ENCODE data around the gene DCLRE1C.
"Not testable (repeated sequence)": the region's sequence is repeated elsewhere in the genome, so short reads cannot be mapped to it uniquely, and the experiment has no call there.

The DCLRE1C gene

GRCh38 chr10:14954934-14955333 lies 1.0 kb upstream of the DCLRE1C start:
- DNase-seq (ENCODE audit: low read depth in 2 of 2): no peak
- no peak for TF ChIP-seq CTCF (IDR thresholded peaks at IDR 0.05; ENCODE audit: low read depth, low read length)
- H3K4me3 ChIP-seq (replicated peaks in 1 of 2; ENCODE audit: low read depth in 2 of 2, low read length in 2 of 2): no peak overlapping the region

- peak; percentile 64 to 70 for DNase-seq (ENCODE audit: low read depth in 2 of 2)
- TF ChIP-seq CTCF (IDR thresholded peaks at IDR 0.05; ENCODE audit: low read depth, low read length): no peak
- H3K4me3 ChIP-seq (replicated peaks in 1 of 2; ENCODE audit: low read depth in 2 of 2, low read length in 2 of 2): peak overlapping the region; percentile 83 to 86
These were observed 384 bp downstream of the DCLRE1C start for GRCh38 chr10:14953424-14954000.

GRCh38 chr10:14952851-14953423 lies 959 bp downstream of the DCLRE1C start:
- peak overlapping the region; percentile 83 to 86 for H3K4me3 ChIP-seq (replicated peaks in 1 of 2; ENCODE audit: low read depth in 2 of 2, low read length in 2 of 2)
- peak in 1 of 2 donors; percentile 13 for DNase-seq (ENCODE audit: low read depth in 2 of 2)
- peak; percentile 21 for TF ChIP-seq CTCF (IDR thresholded peaks at IDR 0.05; ENCODE audit: low read depth, low read length)

- TF ChIP-seq CTCF (IDR thresholded peaks at IDR 0.05; ENCODE audit: low read depth, low read length): no peak
These were observed 4.6 kb downstream of the DCLRE1C start for GRCh38 chr10:14949291-14949690.

GRCh38 chr10:14947268-14947667 lies 6.6 kb downstream of the DCLRE1C start:
- no peak for DNase-seq (ENCODE audit: low read depth in 2 of 2)
- no peak for TF ChIP-seq CTCF (IDR thresholded peaks at IDR 0.05; ENCODE audit: low read depth, low read length)
- H3K4me3 ChIP-seq (replicated peaks in 1 of 2; ENCODE audit: low read depth in 2 of 2, low read length in 2 of 2): no peak overlapping the region

More at GRCh38 chr10:14949291-14949690, 4.6 kb downstream of the DCLRE1C start:
- DNase-seq (ENCODE audit: low read depth in 2 of 2): peak in 1 of 2 donors; percentile 16
- no peak overlapping the region for H3K4me3 ChIP-seq (replicated peaks in 1 of 2; ENCODE audit: low read depth in 2 of 2, low read length in 2 of 2)

DNA sequence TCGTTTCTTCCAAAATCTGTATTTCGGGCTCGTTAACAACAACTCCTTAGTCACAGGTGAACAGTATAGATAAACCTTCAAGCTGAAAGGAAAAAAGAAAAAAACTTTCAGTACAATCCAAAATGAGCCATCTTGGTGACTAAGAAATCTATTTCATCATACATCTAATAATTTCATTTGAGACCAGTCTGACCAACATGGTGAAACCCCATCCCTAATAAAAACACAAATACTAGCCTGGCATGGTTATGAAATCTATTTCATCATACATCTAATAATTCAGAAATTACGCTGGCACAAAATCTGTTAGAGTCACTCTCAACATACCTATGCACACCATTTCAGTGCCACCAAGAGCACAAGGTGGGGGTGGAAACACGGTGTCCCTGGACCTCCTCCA lies 8.8 kb downstream of the DCLRE1C start:
- DNase-seq (ENCODE audit: low read depth in 2 of 2): peak; percentile 15 to 60
- no peak overlapping the region for H3K4me3 ChIP-seq (replicated peaks in 1 of 2; ENCODE audit: low read depth in 2 of 2, low read length in 2 of 2)
- TF ChIP-seq CTCF (IDR thresholded peaks at IDR 0.05; ENCODE audit: low read depth, low read length): no peak

DNA sequence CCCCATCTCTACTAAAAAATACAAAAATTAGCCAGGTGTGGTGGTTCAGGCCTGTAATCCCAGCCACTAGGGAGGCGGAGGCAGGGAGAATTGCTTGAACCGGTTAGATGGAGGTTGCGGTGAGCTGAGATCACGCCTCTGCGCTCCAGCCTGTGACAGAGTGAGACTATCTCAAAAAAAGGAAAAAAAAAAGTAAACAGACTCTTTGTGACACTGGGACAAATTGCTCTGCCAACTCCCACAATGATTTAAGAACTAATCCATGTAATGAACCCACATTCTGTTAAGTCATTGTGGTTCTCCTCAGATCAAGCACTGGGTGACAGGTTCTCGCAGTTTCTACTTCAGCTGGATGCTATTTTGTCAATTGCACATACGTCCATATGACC lies 11.0 kb downstream of the DCLRE1C start:
- not testable (repeated sequence) for DNase-seq (ENCODE audit: low read depth in 2 of 2); H3K4me3 ChIP-seq (replicated peaks in 1 of 2; ENCODE audit: low read depth in 2 of 2, low read length in 2 of 2)

DNA sequence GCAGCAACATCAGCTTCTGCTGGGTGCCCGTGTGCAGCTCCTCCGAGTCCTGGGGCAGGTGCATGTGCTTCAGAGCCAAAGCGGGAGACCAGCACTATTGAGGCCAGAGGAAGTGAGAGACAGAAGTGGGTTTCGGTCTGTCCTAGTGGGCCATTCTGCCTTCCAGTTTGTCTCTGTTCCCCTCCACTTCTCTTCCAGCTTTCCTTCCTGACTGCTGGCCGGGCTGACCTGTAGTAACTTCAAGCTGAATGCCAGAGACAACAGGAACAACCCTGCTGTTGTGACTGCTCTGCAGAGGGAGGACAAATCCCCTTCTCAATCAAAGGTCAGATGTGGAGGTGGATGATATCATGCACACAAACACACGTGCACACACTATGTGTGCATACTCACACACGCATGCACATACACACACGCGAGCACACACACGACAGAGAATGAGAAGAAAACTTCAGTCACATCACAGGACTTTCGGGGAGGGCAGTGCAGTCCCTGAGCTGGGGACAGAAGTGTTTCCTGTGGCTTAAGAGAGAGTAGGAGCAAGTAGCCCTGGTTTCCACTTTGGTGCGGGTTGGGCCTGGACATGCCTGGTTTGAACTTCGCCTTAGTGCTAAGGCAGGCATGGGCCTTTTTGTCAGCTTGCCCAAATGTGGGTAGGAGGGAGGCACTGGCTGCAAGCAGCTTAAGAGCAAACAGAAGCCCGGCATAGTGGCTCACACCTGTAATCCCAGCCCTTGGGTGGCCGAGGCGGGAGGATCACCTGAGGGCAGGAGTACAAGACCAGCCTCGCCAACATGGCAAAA lies 11.5 kb downstream of the DCLRE1C start:
- DNase-seq (ENCODE audit: low read depth in 2 of 2); H3K4me3 ChIP-seq (replicated peaks in 1 of 2; ENCODE audit: low read depth in 2 of 2, low read length in 2 of 2): not testable (repeated sequence)

DNA sequence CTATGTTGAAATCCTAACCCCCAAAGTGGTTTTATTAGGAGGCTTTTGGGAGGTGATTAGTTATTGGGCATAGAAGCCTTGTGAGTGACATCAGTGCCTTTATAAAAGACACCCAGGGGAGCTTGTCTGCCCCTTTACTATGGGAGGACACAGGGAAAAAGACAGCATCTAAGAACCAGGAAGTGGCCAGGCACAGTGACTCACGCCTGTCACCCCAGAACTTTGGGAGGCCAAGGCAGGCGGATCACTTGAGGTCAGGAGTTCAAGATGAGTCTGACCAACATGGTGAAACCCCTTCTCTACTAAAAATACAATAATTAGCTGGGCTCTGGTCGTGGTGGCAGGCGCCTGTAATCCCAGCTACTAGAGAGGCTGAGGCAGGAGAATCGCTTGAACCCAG lies 14.9 kb downstream of the DCLRE1C start:
- H3K4me3 ChIP-seq (replicated peaks in 1 of 2; ENCODE audit: low read depth in 2 of 2, low read length in 2 of 2): not testable (repeated sequence)
- DNase-seq (ENCODE audit: low read depth in 2 of 2): peak in 1 of 2 donors; percentile 32

Measured in cardiac fibroblast (primary cell).